Spleen (tissue), 11 donors: ENCODE data around the gene QRSL1. TPM values are rescaled to one million over a fixed set of nuclear protein-coding genes. Genes with fewer than 3 reads are reported as not detected.

ENCODE experiments used
- DNase-seq: peaks from one replicate; pipeline ENCODE4 v3.0.0-alpha.2; 2020
- H3K27ac ChIP-seq, 8 donors: fragments of 200-600 bp; sonication (generic) in 7 of 8; 1 replicate in 4 of 8; 2 replicates in 4 of 8; pipeline versions ENCODE4 v1.5.0 to v1.8.0; 2016 to 2021; ENCODE audit warnings: inconsistent platforms in 4 of 8, mild to moderate bottlenecking in 4 of 8, moderate library complexity in 1 of 8
- H3K27me3 ChIP-seq, 7 donors: fragments of 200-600 bp; sonication (generic) in 6 of 7; replicated peaks in 1 of 7; 1 replicate in 4 of 7; 2 replicates in 3 of 7; pipeline versions ENCODE4 v1.5.0 to v1.8.0; 2016 to 2021; ENCODE audit warnings: inconsistent platforms in 3 of 7, mild to moderate bottlenecking in 1 of 7
- H3K36me3 ChIP-seq, 6 donors: fragments of 200-600 bp; sonication (generic) in 5 of 6; 1 replicate in 4 of 6; 2 replicates in 2 of 6; pipeline versions ENCODE4 v1.5.0 to v1.8.0; 2016 to 2021; ENCODE audit warnings: inconsistent platforms in 2 of 6
- H3K4me1 ChIP-seq, 6 donors: fragments of 200-600 bp; sonication (generic) in 5 of 6; 1 replicate in 3 of 6; 2 replicates in 3 of 6; pipeline versions ENCODE4 v1.5.0 to v1.8.0; 2016 to 2021; ENCODE audit warnings: inconsistent platforms in 3 of 6
- H3K4me3 ChIP-seq, 8 donors: fragments of 200-600 bp; sonication (generic) in 7 of 8; 1 replicate in 4 of 8; 2 replicates in 4 of 8; pipeline versions ENCODE4 v1.5.0 to v1.8.0; 2016 to 2021; ENCODE audit warnings: inconsistent platforms in 4 of 8, mild to moderate bottlenecking in 4 of 8, moderate library complexity in 2 of 8
- H3K9me3 ChIP-seq, 8 donors: fragments of 200-600 bp; sonication (generic) in 7 of 8; 1 replicate in 4 of 8; 2 replicates in 4 of 8; pipeline versions ENCODE4 v1.5.0 to v1.8.0; 2016 to 2021; ENCODE audit warnings: inconsistent platforms in 4 of 8
- CTCF ChIP-seq, 11 experiments: fragments of 200-600 bp in 7 of 11; fragments of 450-650 bp in 4 of 11; sonication (generic) in 4 of 11; IDR thresholded peaks in 8 of 11; conservative IDR thresholded peaks in 3 of 11; 1 replicate in 7 of 11; 2 replicates in 4 of 11; pipeline versions ENCODE4 v1.4.0 to v1.8.0; 2016 to 2021; ENCODE audit warnings: antibody characterized with exemption in 11 of 11, inconsistent platforms in 4 of 11, mild to moderate bottlenecking in 1 of 11
- POLR2A ChIP-seq, 3 donors: fragments of 450-650 bp; IDR thresholded peaks; one replicate each; pipeline ENCODE4 v1.5.1; 2017; ENCODE audit warnings: antibody characterized with exemption in 3 of 3, mild to moderate bottlenecking in 1 of 3
- POLR2AphosphoS5 ChIP-seq, 3 donors: sonication (generic); formaldehyde crosslinking; IDR thresholded peaks; one replicate each; pipeline ENCODE4 v1.5.1; 2017; ENCODE audit warnings: antibody characterized with exemption in 3 of 3
- WGBS, 5 donors: extraction: QIAGEN DNeasy Blood & Tissue Kit in 3 of 5; methylation state at CpG; one replicate each; pipeline versions ENCODE4 v1.1.5 to v1.1.7; 2013 to 2018; 5-methylcytosine and 5-hydroxymethylcytosine counted together
- intact Hi-C: fragments of 100-400 bp; cut with DNase I; formaldehyde crosslinking; loops from one replicate; pipeline ENCODE4 v1.15.0; 2023; ENCODE audit warnings: low total_unique reads
- polyA plus RNA-seq, 3 donors: library from polyadenylated mRNA; stranded (reverse); fragments of 200-250 nt; gene quantifications; one replicate each; pipeline ENCODE4 v1.2.1, GENCODE V29; 2013
- total RNA-seq, 7 donors: library from RNA; depleted of rRNA in 3 of 7; stranded (reverse); fragments of >200 nt in 3 of 7; fragmentation: NEBNext Ultra II Directional in 4 of 7; extraction: Animal tissue kit (Norgen Biotek cat#: 25700) in 4 of 7; gene quantifications; one replicate each; pipeline versions ENCODE4 v1.1.0 to v1.2.1, GENCODE V29; 2016 to 2021
- donor health status: healthy with polysubstance abuse.
- donor health status: DM: no; HTN: no; CAD: no; lungs with moderate emphysema.
- donor health status: DM: no; HTN: no; CAD: no.
- donor health status: Bipolar disorder and iron deficiency.
- donor health status: healthy.
- donor health status: DM: no; HTN: no; CAD: no.
- donor health status: DM: yes; HTN: yes; CAD: no.

Gene QRSL1
- total and polyA plus RNA-seq, 10 donors = 16.4 to 27.9 (median 20.7) TPM

- H3K9me3 ChIP-seq = no peaks in the 10 kb centered on the region
- peaks cover 0 to 44% (median 3%) of the 10 kb centered on the region in 6 donors for H3K4me1 ChIP-seq
- 80 to 84% (median 82%) methylated on average over 6 of the region's 6 CpGs for WGBS, 5 donors
- DNase-seq = no peak
- H3K36me3 ChIP-seq = peaks cover 0 to 36% (median 1%) of the 10 kb centered on the region in 6 donors
- intact Hi-C loops = loop anchor here (5.0 kb wide), 1 partner anchor 368 kb away; no protein-coding TSS in a partner anchor
- no peak overlapping the region for H3K4me3 ChIP-seq
- no peak overlapping the region for H3K27ac ChIP-seq
- H3K27me3 ChIP-seq = no peaks in the 10 kb centered on the region
- TF ChIP-seq POLR2AphosphoS5 (IDR thresholded peaks at IDR 0.05) = no peak
- no peak for TF ChIP-seq POLR2A (IDR thresholded peaks at IDR 0.05)
- TF ChIP-seq CTCF (IDR thresholded peaks at IDR 0.05 in 8 of 11, conservative IDR thresholded peaks at IDR 0.05 in 3 of 11) = peak in 8 of 11 experiments; percentile 20 to 58 (median 43)
These were observed 19.7 kb upstream of the QRSL1 start for GRCh38 chr6:106609699-106610098.

GRCh38 chr6:106611030-106611429 lies 18.3 kb upstream of the QRSL1 start:
- H3K36me3 ChIP-seq = peaks cover 0 to 33% (median 1%) of the 10 kb centered on the region in 6 donors
- H3K4me3 ChIP-seq = no peak overlapping the region
- intact Hi-C loops = no loop called here
- H3K9me3 ChIP-seq = no peaks in the 10 kb centered on the region
- no peak for DNase-seq
- WGBS, 5 donors = 93 to 99% (median 96%) methylated on average over 2 of the region's 2 CpGs
- TF ChIP-seq CTCF (IDR thresholded peaks at IDR 0.05 in 8 of 11, conservative IDR thresholded peaks at IDR 0.05 in 3 of 11) (no peak), POLR2AphosphoS5 (IDR thresholded peaks at IDR 0.05) (no peak), POLR2A (IDR thresholded peaks at IDR 0.05) (no peak)
- H3K4me1 ChIP-seq = peaks cover 0 to 49% (median 3%) of the 10 kb centered on the region in 6 donors
- no peaks in the 10 kb centered on the region for H3K27me3 ChIP-seq
- H3K27ac ChIP-seq = no peak overlapping the region

GRCh38 chr6:106612671-106613416 lies 16.5 kb upstream of the QRSL1 start:
- intact Hi-C loops = no loop called here

More at GRCh38 chr6:106612671-106613416, 16.5 kb upstream of the QRSL1 start:
- Histone ChIP-seq H3K27ac (no peak overlapping the region), H3K27me3 (no peaks in the 10 kb centered on the region), H3K9me3 (no peaks in the 10 kb centered on the region), H3K36me3 (peaks cover 0 to 49% (median 1%) of the 10 kb centered on the region in 6 donors), H3K4me3 (no peak overlapping the region), H3K4me1 (peaks cover 0 to 44% (median 3%) of the 10 kb centered on the region in 6 donors)
- no peak for DNase-seq
- WGBS, 5 donors = 87 to 94% (median 90%) methylated on average over 9 of the region's 9 CpGs
- TF ChIP-seq POLR2A (IDR thresholded peaks at IDR 0.05) (no peak), CTCF (IDR thresholded peaks at IDR 0.05 in 8 of 11, conservative IDR thresholded peaks at IDR 0.05 in 3 of 11) (no peak), POLR2AphosphoS5 (IDR thresholded peaks at IDR 0.05) (no peak)
